Measurements from ENCODE around the gene UCP2.

UCP2 gene

GRCh38 chr11:73982990-73983740, 522 bp upstream of the UCP2 start:
- H3K18ac ChIP-seq (ENCODE audit: low read length): peak overlapping the region; percentile 100
- H3K27me3 ChIP-seq (ENCODE audit: control insufficient read depth in 3 of 3, insufficient read depth in 3 of 3, low read depth in 1 of 3, low read length in 3 of 3): no peaks in the 10 kb centered on the region
- DNase-seq (ENCODE audit: low spot score): peak; percentile 87
- peak overlapping the region; percentile 95 for H2BK15ac ChIP-seq (ENCODE audit: low read length)
- no peak overlapping the region for H4K8ac ChIP-seq (ENCODE audit: low read depth, low read length)
- H3K4me1 ChIP-seq (ENCODE audit: control insufficient read depth in 2 of 2, insufficient read depth in 1 of 2, low read depth in 1 of 2, low read length in 2 of 2): peaks cover 3 to 22% of the 10 kb centered on the region in 2 donors
- peak overlapping the region; percentile 74 to 90 for H3K4me3 ChIP-seq (ENCODE audit: low read length in 2 of 2)
- peak overlapping the region; percentile 76 for H2AK5ac ChIP-seq (ENCODE audit: low read depth, low read length)
- peak overlapping the region; percentile 91 for H3K4ac ChIP-seq (ENCODE audit: low read length)
- peak overlapping the region; percentile 57 for H3K14ac ChIP-seq (ENCODE audit: low read length)
- peak overlapping the region; percentile 89 for H2BK12ac ChIP-seq (ENCODE audit: low read length)
- peak overlapping the region; percentile 98 for H3K4me2 ChIP-seq (ENCODE audit: insufficient read depth, low read length, poor library complexity, severe bottlenecking)
- H3K23ac ChIP-seq (ENCODE audit: low read depth, low read length, poor library complexity): peak overlapping the region; percentile 100
- peaks cover 8% of the 10 kb centered on the region for H3K79me1 ChIP-seq (ENCODE audit: low read depth, low read length)
- peak overlapping the region; percentile 97 for H2BK5ac ChIP-seq (ENCODE audit: low read length)
- peak overlapping the region; percentile 97 for H2AFZ ChIP-seq (ENCODE audit: low read length)
- H3K36me3 ChIP-seq (replicated peaks in 1 of 2; ENCODE audit: control insufficient read depth in 2 of 2, insufficient read depth in 2 of 2, low read length in 2 of 2): peaks cover 21 to 33% of the 10 kb centered on the region in 2 donors
- H3K27ac ChIP-seq (replicated peaks; ENCODE audit: low read length): peak overlapping the region; percentile 100
- WGBS, 2 donors (ENCODE audit: extremely low coverage in 2 of 2, insufficient read length in 2 of 2, insufficient replicate concordance in 1 of 2): no CpG with 5 or more reads among the region's 56 CpGs
- H3K9ac ChIP-seq (ENCODE audit: low read depth, low read length, poor library complexity): peak overlapping the region; percentile 99
- H2BK120ac ChIP-seq (ENCODE audit: low read depth, low read length): peak overlapping the region; percentile 38
- no peaks in the 10 kb centered on the region for H3K9me3 ChIP-seq (replicated peaks in 1 of 2; ENCODE audit: control insufficient read depth in 2 of 2, insufficient read depth in 1 of 2, low read depth in 1 of 2, low read length in 2 of 2)
- peak overlapping the region; percentile 93 for H4K91ac ChIP-seq (ENCODE audit: low read depth, low read length, poor library complexity)

DNA sequence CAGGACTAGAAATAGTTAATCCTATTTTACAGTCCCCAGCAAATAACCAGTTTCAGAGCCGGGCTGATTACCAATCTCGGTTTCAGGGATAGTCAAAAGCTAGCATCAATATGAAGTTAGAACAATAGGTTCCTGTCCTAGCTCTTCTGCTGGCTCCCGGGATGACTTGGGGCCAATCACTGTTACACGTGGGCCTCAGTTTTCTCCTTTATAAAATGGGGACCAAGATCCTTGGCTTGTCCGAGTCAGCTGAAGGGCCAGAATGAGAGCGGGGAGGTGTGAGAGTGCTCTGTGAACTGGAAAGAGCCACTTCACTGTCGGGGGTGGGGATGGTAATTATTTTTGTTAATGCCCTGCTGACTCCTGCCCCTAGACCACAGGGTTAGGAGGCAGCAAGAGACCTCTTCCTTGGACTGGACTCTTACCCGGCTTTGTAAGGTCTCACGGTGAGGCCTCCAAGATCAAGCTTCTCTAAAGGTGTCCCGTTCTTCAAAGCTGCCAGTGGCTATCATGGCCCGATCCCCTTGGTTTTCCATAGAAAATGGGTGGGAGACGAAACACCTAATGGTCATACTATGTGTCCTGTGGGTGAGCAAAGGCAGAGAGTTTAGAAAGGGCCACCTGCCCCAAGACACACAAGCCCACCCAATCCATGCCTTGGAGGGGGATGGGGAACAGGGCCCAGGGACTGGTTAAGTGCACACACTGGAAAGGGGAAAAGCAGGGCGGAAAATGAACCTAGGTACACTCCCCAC, 1.4 kb downstream of the UCP2 start:
- Histone ChIP-seq H3K4ac (ENCODE audit: low read length) (no peak overlapping the region), H3K18ac (ENCODE audit: low read length) (no peak overlapping the region), H2BK12ac (ENCODE audit: low read length) (no peak overlapping the region), H3K14ac (ENCODE audit: low read length) (no peak overlapping the region), H2BK120ac (ENCODE audit: low read depth, low read length) (peak overlapping the region; percentile 25), H3K9me3 (replicated peaks in 1 of 2; ENCODE audit: control insufficient read depth in 2 of 2, insufficient read depth in 1 of 2, low read depth in 1 of 2, low read length in 2 of 2) (no peaks in the 10 kb centered on the region), H4K91ac (ENCODE audit: low read depth, low read length, poor library complexity) (no peak overlapping the region), H3K79me1 (ENCODE audit: low read depth, low read length) (peaks cover 8% of the 10 kb centered on the region), H3K4me2 (ENCODE audit: insufficient read depth, low read length, poor library complexity, severe bottlenecking) (peak overlapping the region; percentile 98), H3K9ac (ENCODE audit: low read depth, low read length, poor library complexity) (peak overlapping the region; percentile 31), H2AK5ac (ENCODE audit: low read depth, low read length) (peak overlapping the region; percentile 17), H3K27ac (replicated peaks; ENCODE audit: low read length) (no peak overlapping the region), H2BK5ac (ENCODE audit: low read length) (peak overlapping the region; percentile 89), H2AFZ (ENCODE audit: low read length) (no peak overlapping the region), H3K36me3 (replicated peaks in 1 of 2; ENCODE audit: control insufficient read depth in 2 of 2, insufficient read depth in 2 of 2, low read length in 2 of 2) (peaks cover 39 to 53% of the 10 kb centered on the region in 2 donors), H3K27me3 (ENCODE audit: control insufficient read depth in 3 of 3, insufficient read depth in 3 of 3, low read depth in 1 of 3, low read length in 3 of 3) (no peaks in the 10 kb centered on the region), H3K4me1 (ENCODE audit: control insufficient read depth in 2 of 2, insufficient read depth in 1 of 2, low read depth in 1 of 2, low read length in 2 of 2) (peaks cover 3 to 26% of the 10 kb centered on the region in 2 donors), H4K8ac (ENCODE audit: low read depth, low read length) (no peak overlapping the region), H3K23ac (ENCODE audit: low read depth, low read length, poor library complexity) (no peak overlapping the region), H3K4me3 (ENCODE audit: low read length in 2 of 2) (peak overlapping the region; percentile 74 to 95), H2BK15ac (ENCODE audit: low read length) (no peak overlapping the region)
- no CpG with 5 or more reads among the region's 13 CpGs for WGBS, 2 donors (ENCODE audit: extremely low coverage in 2 of 2, insufficient read length in 2 of 2, insufficient replicate concordance in 1 of 2)
- DNase-seq (ENCODE audit: low spot score): no peak

DNA sequence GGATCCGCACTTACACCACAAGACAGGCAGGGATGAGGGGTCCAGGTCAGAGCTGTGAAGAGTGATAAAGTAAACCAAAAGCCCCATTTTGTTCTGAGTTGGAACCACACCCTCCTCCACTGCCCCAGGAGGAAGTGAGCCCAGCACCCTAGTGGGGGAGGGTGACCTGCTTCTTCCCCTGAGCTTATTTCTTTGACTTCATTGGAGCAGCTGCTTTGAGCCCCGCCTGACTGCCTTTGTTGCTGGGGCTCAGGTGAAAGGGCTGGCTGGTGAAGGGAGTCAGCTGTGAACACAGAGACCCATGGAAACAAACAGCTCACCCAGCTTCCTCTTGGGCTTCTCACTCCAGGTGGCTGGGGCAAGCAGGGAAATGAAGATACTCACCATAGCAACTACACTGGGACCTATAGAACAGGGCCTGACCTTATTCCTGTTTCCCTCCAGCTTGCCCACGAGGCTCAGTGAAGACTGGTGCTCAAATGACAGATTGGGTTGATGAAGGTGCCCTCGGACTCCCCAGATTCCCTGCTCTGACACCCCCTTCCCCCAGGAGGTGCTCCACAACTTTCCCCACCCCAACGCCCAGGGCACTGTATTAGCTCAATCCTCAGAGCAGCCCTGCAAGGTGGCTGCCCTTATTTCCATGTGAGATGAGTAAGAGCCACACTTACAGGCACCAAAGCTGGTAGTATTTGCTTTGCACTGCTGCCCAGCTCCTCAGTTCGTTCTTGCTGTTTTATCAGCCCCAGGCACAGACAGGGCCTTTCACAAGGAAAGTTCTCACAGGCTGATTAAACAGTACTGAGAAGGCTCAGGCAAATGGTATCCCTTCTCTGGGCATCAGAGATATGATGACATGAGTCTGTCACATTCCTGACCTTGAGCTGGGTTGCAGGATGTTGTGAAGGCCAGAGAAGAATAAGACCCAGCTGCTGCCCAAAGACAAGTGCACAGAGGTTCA, 2.4 kb downstream of the UCP2 start:
- Histone ChIP-seq H4K91ac (ENCODE audit: low read depth, low read length, poor library complexity) (peak overlapping the region; percentile 50), H2BK12ac (ENCODE audit: low read length) (no peak overlapping the region), H2AFZ (ENCODE audit: low read length) (no peak overlapping the region), H2BK5ac (ENCODE audit: low read length) (no peak overlapping the region), H3K9ac (ENCODE audit: low read depth, low read length, poor library complexity) (no peak overlapping the region), H2BK120ac (ENCODE audit: low read depth, low read length) (peak overlapping the region; percentile 24), H3K4me2 (ENCODE audit: insufficient read depth, low read length, poor library complexity, severe bottlenecking) (no peak overlapping the region), H2BK15ac (ENCODE audit: low read length) (no peak overlapping the region), H3K14ac (ENCODE audit: low read length) (peak overlapping the region; percentile 6), H4K8ac (ENCODE audit: low read depth, low read length) (no peak overlapping the region), H3K18ac (ENCODE audit: low read length) (peak overlapping the region; percentile 35), H3K36me3 (replicated peaks in 1 of 2; ENCODE audit: control insufficient read depth in 2 of 2, insufficient read depth in 2 of 2, low read length in 2 of 2) (peaks cover 45 to 61% of the 10 kb centered on the region in 2 donors), H3K27ac (replicated peaks; ENCODE audit: low read length) (peak overlapping the region; percentile 13), H3K4ac (ENCODE audit: low read length) (no peak overlapping the region), H3K27me3 (ENCODE audit: control insufficient read depth in 3 of 3, insufficient read depth in 3 of 3, low read depth in 1 of 3, low read length in 3 of 3) (no peaks in the 10 kb centered on the region), H3K23ac (ENCODE audit: low read depth, low read length, poor library complexity) (no peak overlapping the region), H3K4me1 (ENCODE audit: control insufficient read depth in 2 of 2, insufficient read depth in 1 of 2, low read depth in 1 of 2, low read length in 2 of 2) (peaks cover 3 to 26% of the 10 kb centered on the region in 2 donors), H3K4me3 (ENCODE audit: low read length in 2 of 2) (peak overlapping the region in 1 of 2 donors; percentile 22), H3K9me3 (replicated peaks in 1 of 2; ENCODE audit: control insufficient read depth in 2 of 2, insufficient read depth in 1 of 2, low read depth in 1 of 2, low read length in 2 of 2) (no peaks in the 10 kb centered on the region), H2AK5ac (ENCODE audit: low read depth, low read length) (peak overlapping the region; percentile 66), H3K79me1 (ENCODE audit: low read depth, low read length) (peaks cover 8% of the 10 kb centered on the region)
- WGBS, 2 donors (ENCODE audit: extremely low coverage in 2 of 2, insufficient read length in 2 of 2, insufficient replicate concordance in 1 of 2): no CpG with 5 or more reads among the region's 6 CpGs
- DNase-seq (ENCODE audit: low spot score): no peak
